Left ventricle myocardium inferior (tissue), 1 donor: Measurements from ENCODE around the gene NRXN2. TPM values are rescaled to one million over a fixed set of nuclear protein-coding genes. Genes with fewer than 3 reads are reported as not detected.

Source experiments
- DNase-seq: peaks from one replicate; pipeline ENCODE4 v3.0.0-alpha.2; 2020
- H3K27ac ChIP-seq: fragments of 200-600 bp; replicated peaks from 2 replicates; pipeline ENCODE4 v1.8.0; 2021
- H3K27me3 ChIP-seq: fragments of 200-600 bp; 2 replicates; pipeline ENCODE4 v1.8.0; 2021; ENCODE audit warnings: low read depth
- H3K36me3 ChIP-seq: fragments of 200-600 bp; 2 replicates; pipeline ENCODE4 v1.8.0; 2021
- H3K4me1 ChIP-seq: fragments of 200-600 bp; 2 replicates; pipeline ENCODE4 v1.8.0; 2021
- H3K4me3 ChIP-seq: fragments of 200-600 bp; 2 replicates; pipeline ENCODE4 v1.8.0; 2021; ENCODE audit warnings: mild to moderate bottlenecking, moderate library complexity
- H3K9me3 ChIP-seq: fragments of 200-600 bp; replicated peaks from 2 replicates; pipeline ENCODE4 v1.8.0; 2021
- CTCF ChIP-seq: fragments of 200-600 bp; IDR thresholded peaks from 2 replicates; pipeline ENCODE4 v1.8.0; 2021; ENCODE audit warnings: antibody characterized with exemption, mild to moderate bottlenecking, borderline replicate concordance
- intact Hi-C: fragments of 100-400 bp; cut with micrococcal nuclease; formaldehyde crosslinking; loops from one replicate; pipeline ENCODE4 v1.11.0; 2022
- total RNA-seq: library from RNA; stranded (reverse); fragmentation: NEBNext Ultra II Directional; extraction: Animal tissue kit (Norgen Biotek cat#: 25700); gene quantifications from one replicate; pipeline ENCODE4 v1.2.1, GENCODE V29; 2021
- donor health status: DM: no; HTN: yes; CAD: no; lungs with severe emphysema.

Gene NRXN2
- total RNA-seq, 1 donor from 2014 or later = 0.71 TPM

- H3K9me3 ChIP-seq = peaks cover 9% of the 10 kb centered on the region
- H3K4me1 ChIP-seq = peaks cover 6% of the 10 kb centered on the region
- no peak for TF ChIP-seq CTCF
- intact Hi-C loops = no loop called here
- peaks cover 24% of the 10 kb centered on the region for H3K27me3 ChIP-seq
- no peak for DNase-seq
- no peak overlapping the region for H3K4me3 ChIP-seq
- H3K36me3 ChIP-seq = no peaks in the 10 kb centered on the region
- no peak overlapping the region for H3K27ac ChIP-seq
Observed at GRCh38 chr11:64582885-64583284, 140.1 kb downstream of the NRXN2 start.

GRCh38 chr11:64581057-64581523 is 141.9 kb downstream of the NRXN2 start:
- intact Hi-C loops = no loop called here
- Histone ChIP-seq H3K4me1 (peaks cover 6% of the 10 kb centered on the region), H3K27me3 (peaks cover 20% of the 10 kb centered on the region), H3K27ac (no peak overlapping the region), H3K4me3 (no peak overlapping the region), H3K36me3 (no peaks in the 10 kb centered on the region), H3K9me3 (no peaks in the 10 kb centered on the region)
- no peak for TF ChIP-seq CTCF
- DNase-seq = no peak

GRCh38 chr11:64580412-64580811 is 142.6 kb downstream of the NRXN2 start:
- peaks cover 6% of the 10 kb centered on the region for H3K4me1 ChIP-seq
- intact Hi-C loops = no loop called here
- no peak for DNase-seq
- H3K27me3 ChIP-seq = peaks cover 20% of the 10 kb centered on the region
- H3K27ac ChIP-seq = no peak overlapping the region
- no peaks in the 10 kb centered on the region for H3K9me3 ChIP-seq
- no peaks in the 10 kb centered on the region for H3K36me3 ChIP-seq
- no peak overlapping the region for H3K4me3 ChIP-seq
- TF ChIP-seq CTCF = no peak

GRCh38 chr11:64577202-64577601 is 145.8 kb downstream of the NRXN2 start:
- intact Hi-C loops = no loop called here
- no peaks in the 10 kb centered on the region for H3K9me3 ChIP-seq
- no peak overlapping the region for H3K4me3 ChIP-seq
- H3K27ac ChIP-seq = no peak overlapping the region
- no peaks in the 10 kb centered on the region for H3K36me3 ChIP-seq
- DNase-seq = peak; percentile 1
- TF ChIP-seq CTCF = no peak
- H3K27me3 ChIP-seq = peaks cover 20% of the 10 kb centered on the region
- H3K4me1 ChIP-seq = no peaks in the 10 kb centered on the region

- Histone ChIP-seq H3K36me3 (no peaks in the 10 kb centered on the region), H3K27ac (no peak overlapping the region), H3K27me3 (peaks cover 9% of the 10 kb centered on the region), H3K9me3 (no peaks in the 10 kb centered on the region), H3K4me3 (no peak overlapping the region), H3K4me1 (peaks cover under 1% of the 10 kb centered on the region)
- no peak for TF ChIP-seq CTCF
- DNase-seq = no peak
- intact Hi-C loops = no loop called here
Observed at GRCh38 chr11:64572143-64572542, 150.9 kb downstream of the NRXN2 start.
